ENCODE measurements around the gene MACF1. TPM values are rescaled to one million over a fixed set of nuclear protein-coding genes. Genes with fewer than 3 reads are reported as not detected.

MACF1 gene
- total RNA-seq, 1 experiment from 2014 or later = 190 TPM

DNA sequence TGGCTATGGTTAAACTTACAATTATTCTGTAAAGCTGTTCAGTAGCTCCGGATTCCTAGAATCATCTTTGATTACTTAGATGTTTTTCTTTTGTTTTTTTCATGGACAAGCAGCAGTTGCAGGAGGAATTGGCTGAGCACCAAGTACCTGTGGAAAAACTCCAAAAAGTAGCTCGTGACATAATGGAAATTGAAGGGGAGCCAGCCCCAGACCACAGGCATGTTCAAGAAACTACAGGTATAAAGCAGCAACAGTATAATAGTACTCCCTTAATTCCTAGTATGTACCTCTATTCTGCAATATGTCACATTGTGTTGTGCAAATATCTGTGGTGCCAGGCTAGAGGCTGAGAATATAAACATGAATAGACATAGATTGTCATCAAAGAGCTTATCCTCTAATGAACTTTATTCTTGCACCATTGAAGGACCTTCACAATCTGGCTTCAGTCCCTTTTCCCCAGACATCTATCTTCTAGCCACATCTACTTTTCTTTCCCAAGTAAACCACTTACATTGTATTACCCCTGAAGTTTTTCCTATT, 154.6 kb downstream of the MACF1 start:
- no peak overlapping the region for H2AK5ac ChIP-seq (ENCODE audit: insufficient read length, low read length)
- no peak overlapping the region for H3K9ac ChIP-seq (ENCODE audit: extremely low read depth, insufficient read length, low read length)
- no peak overlapping the region for H2BK12ac ChIP-seq (ENCODE audit: insufficient read length, low read depth, low read length)
- H3K9me3 ChIP-seq (ENCODE audit: control insufficient read depth, low read depth, low read length) = no peaks in the 10 kb centered on the region
- no peak overlapping the region for H3T11ph ChIP-seq (ENCODE audit: low read length)
- no peaks in the 10 kb centered on the region for H3K4me1 Mint-ChIP-seq
- no peaks in the 10 kb centered on the region for H3K27me3 Mint-ChIP-seq (ENCODE audit: low read depth)
- peaks cover 40 to 81% (median 63%) of the 10 kb centered on the region in 3 experiments; a peak in 6 of 7 replicates for H3K36me3 Mint-ChIP-seq (ENCODE audit: insufficient read depth in 1 of 3, low read depth in 3 of 3)
- H4K91ac ChIP-seq (ENCODE audit: insufficient read length, low read depth, low read length) = no peak overlapping the region
- H3K23me2 ChIP-seq (ENCODE audit: insufficient read length, low read depth, low read length, poor library complexity, severe bottlenecking) = no peaks in the 10 kb centered on the region
- no peaks in the 10 kb centered on the region for H3K4me1 ChIP-seq (ENCODE audit: insufficient read depth, low read length)
- H3K27ac ChIP-seq (ENCODE audit: insufficient read length, low read depth, low read length) = no peak overlapping the region
- no peak overlapping the region; a peak in 1 of 7 replicates for H3K27ac Mint-ChIP-seq
- H2BK120ac ChIP-seq (ENCODE audit: low read depth, low read length, poor library complexity, severe bottlenecking) = no peak overlapping the region
- no peak overlapping the region for H4K8ac ChIP-seq (replicated peaks; ENCODE audit: insufficient read length, low read depth, low read length)
- H4K5ac ChIP-seq (ENCODE audit: insufficient read length, low read depth, low read length) = no peak overlapping the region
- no peak overlapping the region for H3K4me3 Mint-ChIP-seq
- H3K27me3 ChIP-seq (ENCODE audit: insufficient read depth, low read length) = no peaks in the 10 kb centered on the region
- no peak overlapping the region for H3K56ac ChIP-seq (ENCODE audit: insufficient read length, low read depth, low read length)
- H2BK5ac ChIP-seq (ENCODE audit: insufficient read length, low read length) = no peak overlapping the region
- H2AFZ ChIP-seq (ENCODE audit: low read length) = no peak overlapping the region
- H2BK20ac ChIP-seq (ENCODE audit: low read depth, low read length, poor library complexity, severe bottlenecking) = no peak overlapping the region
- H3K23ac ChIP-seq (ENCODE audit: insufficient read length, low read depth, low read length) = no peak overlapping the region
- no peaks in the 10 kb centered on the region for H3K9me3 Mint-ChIP-seq
- H3K14ac ChIP-seq (ENCODE audit: insufficient read depth, low read length) = no peak overlapping the region
- no peak overlapping the region for H2BK15ac ChIP-seq (ENCODE audit: low read depth, low read length)
- no peak for DNase-seq
- H3K4ac ChIP-seq (ENCODE audit: low read depth, low read length) = no peak overlapping the region
- no peaks in the 10 kb centered on the region for H3K79me1 ChIP-seq (ENCODE audit: insufficient read depth, low read depth, low read length, poor library complexity, severe bottlenecking)
- WGBS (ENCODE audit: extremely low coverage, insufficient read length, low lambda C conversion rate) = no CpG with 5 or more reads among the region's 2 CpGs
- no peaks in the 10 kb centered on the region for H3K79me2 ChIP-seq (ENCODE audit: insufficient read depth, low read length)
- no peak overlapping the region for H3K4me2 ChIP-seq (ENCODE audit: insufficient read depth, insufficient read length, low read length)
- TF ChIP-seq, protein P1, sequence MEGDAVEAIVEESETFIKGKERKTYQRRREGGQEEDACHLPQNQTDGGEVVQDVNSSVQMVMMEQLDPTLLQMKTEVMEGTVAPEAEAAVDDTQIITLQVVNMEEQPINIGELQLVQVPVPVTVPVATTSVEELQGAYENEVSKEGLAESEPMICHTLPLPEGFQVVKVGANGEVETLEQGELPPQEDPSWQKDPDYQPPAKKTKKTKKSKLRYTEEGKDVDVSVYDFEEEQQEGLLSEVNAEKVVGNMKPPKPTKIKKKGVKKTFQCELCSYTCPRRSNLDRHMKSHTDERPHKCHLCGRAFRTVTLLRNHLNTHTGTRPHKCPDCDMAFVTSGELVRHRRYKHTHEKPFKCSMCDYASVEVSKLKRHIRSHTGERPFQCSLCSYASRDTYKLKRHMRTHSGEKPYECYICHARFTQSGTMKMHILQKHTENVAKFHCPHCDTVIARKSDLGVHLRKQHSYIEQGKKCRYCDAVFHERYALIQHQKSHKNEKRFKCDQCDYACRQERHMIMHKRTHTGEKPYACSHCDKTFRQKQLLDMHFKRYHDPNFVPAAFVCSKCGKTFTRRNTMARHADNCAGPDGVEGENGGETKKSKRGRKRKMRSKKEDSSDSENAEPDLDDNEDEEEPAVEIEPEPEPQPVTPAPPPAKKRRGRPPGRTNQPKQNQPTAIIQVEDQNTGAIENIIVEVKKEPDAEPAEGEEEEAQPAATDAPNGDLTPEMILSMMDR (conservative IDR thresholded peaks at IDR 0.05) = no peak
- no peak overlapping the region for H3K18ac ChIP-seq (ENCODE audit: insufficient read length, low read depth, low read length)
- H4K20me1 ChIP-seq (ENCODE audit: control insufficient read depth, insufficient read depth, insufficient read length) = no peaks in the 10 kb centered on the region
